Sigmoid colon (tissue), 4 donors: Measurements from ENCODE around the gene COPZ1.

ENCODE experiments used
- CTCF ChIP-seq, 4 experiments: fragments of 450-650 bp in 3 of 4; fragments of 200-600 bp in 1 of 4; IDR thresholded peaks; one replicate each; pipeline ENCODE4 v1.5.1; 2016 to 2019; ENCODE audit warnings: antibody characterized with exemption in 4 of 4, mild to moderate bottlenecking in 3 of 4, moderate library complexity in 2 of 4
- EP300 ChIP-seq, 4 donors: sonication (generic); formaldehyde crosslinking; IDR thresholded peaks; one replicate each; pipeline ENCODE4 v1.6.1; 2017; ENCODE audit warnings: antibody characterized with exemption in 4 of 4
- POLR2A ChIP-seq, 2 donors: fragments of 450-650 bp; IDR thresholded peaks; one replicate each; pipeline ENCODE4 v1.6.1; 2016; ENCODE audit warnings: antibody characterized with exemption in 2 of 2, mild to moderate bottlenecking in 2 of 2, moderate library complexity in 2 of 2
- POLR2AphosphoS5 ChIP-seq, 4 donors: sonication (generic); formaldehyde crosslinking; IDR thresholded peaks; one replicate each; pipeline ENCODE4 v1.6.1; 2017; ENCODE audit warnings: antibody characterized with exemption in 4 of 4

DNA sequence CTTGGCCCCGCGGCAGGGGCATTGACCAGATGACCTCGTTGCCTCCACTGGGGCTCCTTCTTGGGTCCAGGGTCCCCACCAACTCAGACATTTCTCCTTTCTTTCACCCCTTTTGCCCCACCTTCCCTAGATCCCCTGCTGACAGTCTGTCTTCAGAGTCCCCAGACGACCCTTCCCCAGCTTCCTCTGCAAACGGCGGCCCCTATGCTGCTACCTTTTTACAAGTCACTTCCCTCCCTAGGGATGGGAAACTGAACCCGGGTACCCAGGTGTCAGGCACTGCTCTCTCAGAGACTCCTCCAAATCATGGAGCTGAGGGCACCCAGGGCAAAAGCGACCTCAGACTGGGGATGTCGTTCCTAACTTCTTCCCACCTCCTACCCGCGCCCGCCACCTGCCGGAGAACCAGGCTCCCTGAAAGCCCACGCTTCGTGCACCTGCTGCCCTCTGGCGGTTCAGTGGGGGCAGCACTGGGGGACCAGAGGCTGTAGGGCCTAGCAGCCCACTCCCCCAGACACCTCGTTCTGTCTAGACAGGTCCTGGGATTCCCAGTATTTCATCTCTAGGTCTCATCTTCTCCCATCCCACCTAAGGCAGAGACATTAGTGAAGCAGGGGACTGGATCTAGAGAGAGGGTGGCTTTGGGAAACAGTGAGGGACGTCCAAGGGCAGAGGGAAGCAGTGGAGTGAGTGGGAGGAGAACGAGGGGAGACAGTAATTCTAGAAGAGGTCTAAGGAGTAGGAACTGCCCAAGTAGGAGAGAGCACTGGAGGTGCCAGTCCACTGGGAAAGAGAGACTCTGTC lies 54.7 kb downstream of the COPZ1 start:
- TF ChIP-seq POLR2AphosphoS5 (IDR thresholded peaks at IDR 0.05), result peak in 3 of 4 donors; percentile 33 to 52 (median 37)
- peak; percentile 100 for TF ChIP-seq CTCF (IDR thresholded peaks at IDR 0.05)
- no peak for TF ChIP-seq POLR2A (IDR thresholded peaks at IDR 0.05)
- TF ChIP-seq EP300 (IDR thresholded peaks at IDR 0.05), result no peak
